ENCODE data around the gene FIG4.
"Not testable (repeated sequence)": the region's sequence is repeated elsewhere in the genome, so short reads cannot be mapped to it uniquely, and the experiment has no call there.

FIG4 gene

DNA sequence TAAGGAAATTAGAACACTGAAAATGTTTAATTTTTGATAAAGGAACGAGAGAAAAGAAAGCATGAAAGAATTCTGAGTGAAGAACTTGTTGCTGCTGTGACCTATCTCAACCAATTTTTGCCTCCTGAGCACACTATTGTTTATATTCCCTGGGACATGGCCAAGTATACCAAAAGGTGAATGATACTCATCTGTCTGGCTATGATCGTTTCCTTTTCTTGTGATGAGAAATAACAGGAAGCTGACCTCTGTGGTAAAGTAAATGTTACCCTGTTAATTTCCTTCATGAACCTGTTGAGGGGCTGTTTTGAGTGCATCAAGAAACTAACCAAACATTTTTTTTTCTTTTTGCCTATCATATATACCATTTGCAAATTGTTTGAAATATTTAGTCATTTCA, 69.1 kb downstream of the FIG4 start:
- DNase-seq (ENCODE audit: low read depth) = no peak

DNA sequence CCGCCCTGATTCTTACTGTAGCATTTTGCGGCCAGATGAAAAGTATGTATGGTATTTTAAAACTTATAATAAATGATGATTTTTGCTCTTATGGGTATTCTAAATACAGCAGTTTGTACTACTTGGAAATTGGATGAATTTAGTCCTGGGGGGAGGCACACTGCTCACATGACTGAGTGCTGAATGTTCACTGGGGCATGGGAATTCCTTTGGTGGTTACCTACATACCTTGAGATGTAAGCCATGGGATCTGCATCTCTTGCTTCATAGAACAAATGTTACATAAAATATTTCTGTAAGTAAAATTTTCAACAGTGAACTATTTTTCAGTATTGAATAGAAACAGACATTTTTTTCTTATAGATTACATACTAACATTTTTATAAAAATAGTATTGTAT, 71.1 kb downstream of the FIG4 start:
- DNase-seq (ENCODE audit: low read depth) = no peak

DNA sequence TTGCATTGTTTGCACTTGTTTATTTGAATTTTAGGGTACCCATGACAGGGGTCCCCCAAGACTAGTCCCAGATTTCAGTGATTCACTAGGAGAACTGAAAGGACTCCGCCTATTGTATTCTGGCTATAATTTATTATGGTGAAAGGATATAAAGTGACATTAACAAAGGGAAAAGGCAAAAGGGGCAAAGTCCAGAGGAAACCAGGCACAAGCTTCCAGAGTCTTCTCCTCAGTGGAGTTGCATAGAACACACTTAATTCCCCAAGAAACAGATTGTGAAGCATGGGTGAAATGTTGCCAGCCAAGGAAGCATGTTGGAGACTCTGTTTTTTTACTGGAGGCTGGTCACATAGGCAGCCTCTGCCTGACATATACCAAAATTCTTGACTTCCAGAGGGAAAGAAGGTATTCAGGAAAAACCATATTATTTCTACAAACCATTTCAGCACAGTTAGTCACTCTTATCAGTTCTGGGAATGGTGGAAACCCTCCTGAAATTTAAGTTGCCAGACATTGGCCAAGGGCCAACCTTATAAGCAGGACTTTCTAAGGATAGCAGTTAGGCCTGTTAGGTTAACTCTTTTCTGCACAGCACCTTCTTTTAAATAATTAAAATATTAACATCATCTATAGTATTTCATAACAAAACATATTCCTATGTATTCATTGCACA, 71.8 kb downstream of the FIG4 start:
- no peak for DNase-seq (ENCODE audit: low read depth)

DNA sequence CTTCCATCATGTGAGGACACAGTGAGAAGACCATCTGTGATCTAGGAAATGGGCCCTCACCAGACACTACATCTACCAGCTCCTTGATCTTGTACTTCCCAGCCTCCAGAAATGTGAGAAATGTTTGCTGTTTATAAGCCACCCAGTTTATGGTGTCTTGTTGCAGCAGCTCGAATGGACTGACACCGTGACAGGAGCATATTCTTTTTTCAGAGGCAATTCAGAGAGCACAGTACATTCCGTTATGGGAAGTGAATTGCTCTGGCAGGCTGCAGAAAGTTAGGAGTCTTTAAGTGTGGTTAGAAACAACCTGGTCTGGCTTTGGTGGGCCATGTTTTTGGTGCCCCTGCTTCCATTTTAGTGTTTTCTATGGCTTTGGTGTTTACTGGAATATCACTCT, 75.1 kb downstream of the FIG4 start:
- no peak for DNase-seq (ENCODE audit: low read depth)

DNA sequence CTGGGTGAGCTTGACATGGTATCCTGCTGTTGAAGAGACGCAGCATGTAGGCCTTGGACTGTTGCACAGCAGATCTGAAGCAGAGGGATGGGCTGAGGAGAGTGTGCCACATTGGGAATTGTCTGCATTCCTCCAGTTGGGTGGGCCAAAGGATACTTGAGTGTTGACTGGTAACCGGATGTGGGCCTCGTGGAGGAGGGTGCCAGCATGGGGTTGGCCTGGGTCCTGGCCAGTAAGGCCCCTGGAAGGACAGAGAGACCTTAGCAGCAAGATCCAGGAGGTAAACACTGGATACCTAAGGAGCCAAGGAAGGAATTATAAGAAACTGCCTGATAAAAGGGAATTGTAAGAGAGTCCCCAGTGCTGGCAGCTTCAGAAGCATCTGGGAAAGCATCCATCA, 76.9 kb downstream of the FIG4 start:
- no peak for DNase-seq (ENCODE audit: low read depth)

DNA sequence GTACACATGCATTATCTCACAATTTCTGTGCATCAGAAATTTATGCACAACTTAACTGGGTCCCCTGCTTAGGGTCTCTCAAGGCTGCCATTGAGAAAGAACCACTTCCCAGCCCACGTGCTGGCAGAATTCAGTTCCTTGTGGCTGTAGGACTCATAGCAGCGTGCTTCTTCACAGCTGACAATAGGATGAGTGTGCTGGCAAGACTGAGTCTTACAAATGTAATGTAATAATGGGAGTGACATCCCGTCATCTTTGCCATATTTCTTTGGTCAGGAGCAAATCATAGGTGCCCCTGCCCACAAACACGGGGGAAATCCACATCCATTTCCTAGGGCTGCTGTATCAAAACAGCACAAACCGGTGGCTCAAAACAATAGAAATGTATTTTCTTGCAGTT, 77.4 kb downstream of the FIG4 start:
- no peak for DNase-seq (ENCODE audit: low read depth)

DNA sequence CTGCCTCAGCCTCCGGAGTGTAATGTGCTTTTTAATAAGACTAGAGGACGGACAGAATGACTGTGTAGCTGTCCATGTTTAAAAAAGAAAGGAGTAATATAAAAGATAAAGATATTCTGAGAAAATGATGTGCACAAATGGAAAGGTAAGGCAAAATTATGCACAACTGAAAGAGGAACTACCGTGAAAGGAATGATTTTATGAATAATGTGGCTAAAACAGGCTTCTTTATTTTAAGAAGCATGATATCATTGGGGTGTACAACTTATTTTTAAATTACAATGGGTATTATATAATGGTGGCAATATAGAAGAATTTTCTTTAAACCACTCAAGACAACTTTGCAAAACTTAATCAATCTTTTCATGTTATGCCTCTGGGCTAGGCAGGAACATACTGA, 78.1 kb downstream of the FIG4 start:
- no peak for DNase-seq (ENCODE audit: low read depth)

DNA sequence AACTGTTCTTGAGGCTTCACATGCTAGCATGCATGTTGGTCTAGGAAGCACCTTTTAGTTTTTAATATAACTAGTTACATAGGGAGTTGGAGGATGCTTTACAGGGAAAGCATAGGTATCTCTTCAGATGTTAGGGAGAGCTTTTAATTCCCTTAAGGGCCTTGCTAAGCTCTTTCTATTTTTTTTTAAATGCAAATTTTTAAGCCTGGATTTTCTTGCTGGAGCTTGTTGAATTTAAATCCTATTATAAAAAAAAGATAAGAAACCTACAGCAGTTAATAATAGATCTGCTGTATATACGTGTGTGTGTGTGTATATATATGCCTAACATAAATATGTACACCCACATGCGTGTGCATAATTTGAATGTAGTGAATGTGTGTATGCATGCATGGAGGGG, 79.0 kb downstream of the FIG4 start:
- DNase-seq (ENCODE audit: low read depth) = no peak

DNA sequence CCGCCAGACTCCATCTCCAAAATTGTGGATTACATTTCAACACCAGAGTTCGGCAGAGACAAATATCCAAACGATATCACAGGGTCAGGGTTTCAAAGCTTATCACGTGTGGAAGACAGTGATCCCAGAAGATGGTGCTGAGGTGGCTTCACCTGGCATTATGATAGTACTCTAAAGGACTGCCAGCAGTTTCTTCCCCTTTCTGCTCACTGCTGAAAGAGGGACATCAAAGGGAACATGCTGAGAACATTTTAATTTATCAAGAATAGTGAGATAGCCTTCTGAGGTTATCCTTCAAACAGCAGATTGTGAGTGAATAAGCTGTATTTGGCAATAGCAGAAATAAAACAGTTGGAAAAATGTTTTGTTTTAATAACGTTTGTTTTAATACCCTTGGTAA, 79.7 kb downstream of the FIG4 start:
- DNase-seq (ENCODE audit: low read depth) = no peak

DNA sequence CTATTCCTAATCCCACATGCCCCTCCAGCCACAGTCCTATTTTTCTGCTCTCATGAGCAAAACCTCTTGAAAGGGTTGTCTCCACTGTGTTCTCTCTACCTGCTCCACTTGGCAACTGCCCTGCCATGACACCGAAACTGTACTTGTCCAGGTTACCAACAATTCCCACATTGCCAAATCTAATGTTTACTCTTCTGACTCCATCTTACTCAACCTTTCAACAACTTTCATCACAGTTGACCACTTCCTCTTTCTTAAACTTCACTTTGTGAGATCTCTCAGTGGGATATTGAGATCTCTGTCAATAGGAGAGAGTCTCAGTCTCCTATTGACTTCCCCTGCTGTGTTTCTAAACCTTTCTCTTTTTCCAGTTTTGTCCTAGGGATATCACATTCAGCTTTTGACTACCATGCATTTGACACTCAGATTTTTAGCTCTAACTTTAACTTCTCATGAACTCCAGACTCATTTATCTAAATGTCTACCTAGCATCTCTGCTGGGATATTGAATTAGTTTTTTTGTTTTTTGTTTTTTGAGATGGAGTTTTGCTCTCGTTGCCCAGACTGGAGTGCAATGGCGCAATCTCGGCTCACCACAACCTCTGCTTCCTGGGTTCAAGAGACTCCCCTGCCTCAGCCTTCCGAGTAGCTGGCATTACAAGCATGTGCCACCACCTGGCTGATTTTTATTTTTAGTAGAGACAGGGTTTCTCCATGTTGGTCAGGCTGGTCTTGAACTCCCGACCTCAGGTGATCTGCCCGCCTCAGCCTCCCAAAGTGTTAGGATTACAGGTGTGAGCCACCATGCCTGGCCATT, 81.1 kb downstream of the FIG4 start:
- DNase-seq (ENCODE audit: low read depth) = not testable (repeated sequence)

DNA sequence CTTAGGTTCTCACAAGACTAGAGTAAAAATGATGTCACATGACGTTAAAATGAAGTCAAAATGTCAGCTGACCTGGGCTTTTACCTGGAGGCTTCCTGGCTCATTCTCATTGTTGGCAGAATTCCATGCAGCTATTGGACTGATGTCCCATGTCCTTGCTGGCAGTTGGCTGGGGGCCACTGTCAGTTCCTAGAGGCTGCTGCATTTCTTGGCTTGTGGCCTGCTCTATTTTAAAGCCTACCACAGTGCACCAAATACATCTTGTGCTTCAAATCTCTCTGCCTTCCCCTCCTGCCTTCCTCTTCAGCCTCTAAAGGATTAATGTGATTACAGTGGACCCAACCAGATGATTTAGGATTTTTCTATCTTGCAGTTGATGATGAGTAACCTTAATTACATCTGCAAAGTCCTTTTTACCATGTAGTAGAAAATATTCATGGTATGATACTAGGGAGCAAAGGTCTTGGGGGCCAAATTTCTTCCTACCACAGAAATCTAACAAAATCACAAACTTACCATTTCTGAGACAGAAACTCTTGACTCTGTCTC, 81.9 kb downstream of the FIG4 start:
- no peak for DNase-seq (ENCODE audit: low read depth)

DNA sequence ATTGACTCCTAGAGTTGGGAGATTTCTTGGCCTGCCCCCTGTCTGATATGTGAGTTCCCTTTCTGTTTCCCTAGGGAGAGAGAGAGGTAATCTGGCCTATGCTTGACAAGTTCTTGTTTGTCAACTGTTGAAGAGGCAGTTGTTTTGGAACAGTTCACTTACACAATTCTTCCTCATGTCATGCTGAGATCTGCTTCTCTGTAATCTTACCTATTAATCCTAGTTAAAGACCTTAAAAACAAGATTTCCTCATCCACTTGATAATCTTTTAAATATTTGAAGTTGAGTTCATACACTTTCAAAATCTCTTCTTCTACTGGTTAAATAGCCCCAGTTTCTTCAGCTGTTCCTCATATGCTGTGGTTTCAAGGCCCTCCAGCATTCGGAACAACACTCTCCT, 89.9 kb downstream of the FIG4 start:
- DNase-seq (ENCODE audit: low read depth) = no peak

DNA sequence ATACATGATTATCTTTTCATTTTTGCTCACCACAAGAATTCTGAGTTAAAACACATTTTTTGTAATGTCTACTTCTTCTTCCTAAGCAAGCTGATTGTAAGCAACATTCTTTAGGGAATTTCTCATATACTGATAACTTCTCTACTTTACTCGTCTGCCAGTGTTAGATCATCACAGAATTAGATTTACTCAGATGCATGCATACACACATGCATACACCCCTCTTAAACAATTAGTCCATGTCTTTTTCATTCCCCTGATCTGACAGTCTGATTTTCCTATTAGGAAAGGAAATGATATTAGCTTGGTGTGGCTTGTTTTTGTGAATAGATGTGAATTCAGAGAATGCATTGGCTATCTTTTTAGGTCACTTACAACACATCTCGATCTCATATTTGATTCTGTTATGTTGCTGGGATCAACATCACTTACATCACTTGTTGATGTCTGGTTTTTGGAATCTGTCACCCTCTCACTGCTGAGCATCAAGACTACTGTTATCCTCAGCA, 91.4 kb downstream of the FIG4 start:
- DNase-seq (ENCODE audit: low read depth) = no peak

DNA sequence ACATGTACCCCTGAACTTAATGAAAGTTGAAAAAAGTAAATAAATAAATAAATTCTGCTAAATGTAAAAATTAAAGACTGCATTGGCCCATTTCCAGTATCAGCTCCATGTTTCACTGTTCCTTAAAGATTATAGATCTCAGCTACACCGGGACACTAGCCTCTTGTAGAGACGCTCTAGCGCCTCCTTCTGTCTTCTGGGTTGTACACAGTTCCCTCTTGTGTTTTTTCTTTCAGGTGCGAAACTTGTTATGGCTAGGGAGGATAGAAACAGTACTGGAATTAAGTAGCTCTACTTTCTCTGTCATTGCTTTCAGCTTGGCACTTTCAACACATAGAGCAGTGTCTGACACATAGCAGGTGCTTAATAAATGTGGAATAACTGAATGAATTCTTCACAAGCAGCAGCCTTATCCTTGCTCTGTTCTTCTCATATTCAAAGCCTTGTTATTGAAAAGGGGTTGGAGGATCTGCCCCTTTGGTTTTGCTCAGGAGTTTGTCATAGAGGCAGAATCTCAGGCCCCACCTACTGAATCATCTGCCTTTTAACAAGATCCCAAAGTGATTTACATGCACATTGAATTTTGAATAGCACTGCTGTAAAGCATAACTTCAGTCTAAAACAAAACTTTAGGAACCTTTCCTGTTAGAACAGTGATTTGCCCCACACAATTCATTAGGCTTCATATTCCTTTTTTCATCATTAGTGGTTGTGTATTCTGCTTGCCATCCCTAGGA, 92.3 kb downstream of the FIG4 start:
- DNase-seq (ENCODE audit: low read depth) = no peak

DNA sequence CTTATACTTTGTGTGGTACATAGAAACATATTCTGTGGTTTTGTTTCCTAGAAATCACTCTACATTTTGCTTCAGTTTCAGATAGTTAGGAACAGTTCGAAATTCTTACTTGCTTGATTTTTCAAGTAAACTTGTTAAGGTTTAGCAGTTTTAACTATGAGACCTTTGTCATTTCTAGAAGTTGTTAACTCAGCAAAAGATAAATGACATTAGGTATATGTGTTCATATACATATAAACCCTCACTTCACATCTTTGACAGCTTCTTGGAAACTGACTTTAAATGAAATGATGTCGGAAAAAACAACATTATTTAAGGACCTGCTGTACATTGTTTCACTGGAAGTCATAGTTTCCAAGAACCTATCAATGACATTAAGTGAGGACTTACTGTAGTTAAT, 96.2 kb downstream of the FIG4 start:
- no peak for DNase-seq (ENCODE audit: low read depth)

DNA sequence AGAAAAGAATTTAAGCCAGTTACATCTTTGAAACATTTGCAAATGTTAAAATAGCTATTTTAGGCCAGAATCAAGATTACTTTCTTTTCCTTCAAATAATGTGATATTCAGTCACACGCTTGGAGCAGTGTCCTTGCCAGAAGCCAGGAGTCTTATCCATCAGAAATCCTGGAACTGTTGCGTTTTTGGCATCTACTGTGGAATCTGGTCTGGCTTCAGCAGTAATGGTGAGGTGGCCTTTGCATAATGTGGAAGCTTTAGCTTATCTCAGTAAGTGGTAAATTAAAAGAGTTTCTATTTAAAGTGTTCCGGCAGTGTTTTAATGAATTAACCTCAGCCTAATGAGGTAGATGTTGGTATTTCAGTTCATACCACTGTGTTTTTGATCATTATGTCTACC, 97.6 kb downstream of the FIG4 start:
- no peak for DNase-seq (ENCODE audit: low read depth)

DNA sequence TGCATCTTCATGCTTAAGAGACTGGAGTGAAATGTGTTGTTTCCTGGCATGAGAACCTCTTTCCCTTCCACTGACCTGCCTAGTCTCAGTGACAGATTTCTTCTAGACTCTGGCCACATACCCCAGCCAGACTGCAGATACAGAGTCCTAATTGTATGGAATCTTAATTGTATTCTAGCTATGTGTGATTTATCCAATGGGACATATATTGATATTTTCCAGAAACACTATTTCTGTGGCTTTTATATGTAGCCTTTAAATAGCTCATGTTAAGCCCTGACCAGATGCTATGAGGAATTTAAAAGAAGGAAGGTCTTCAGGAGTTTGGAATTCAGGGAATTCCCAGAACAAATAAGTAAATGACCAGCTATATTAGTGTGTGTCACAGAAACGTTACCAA, 99.0 kb downstream of the FIG4 start:
- no peak for DNase-seq (ENCODE audit: low read depth)

DNA sequence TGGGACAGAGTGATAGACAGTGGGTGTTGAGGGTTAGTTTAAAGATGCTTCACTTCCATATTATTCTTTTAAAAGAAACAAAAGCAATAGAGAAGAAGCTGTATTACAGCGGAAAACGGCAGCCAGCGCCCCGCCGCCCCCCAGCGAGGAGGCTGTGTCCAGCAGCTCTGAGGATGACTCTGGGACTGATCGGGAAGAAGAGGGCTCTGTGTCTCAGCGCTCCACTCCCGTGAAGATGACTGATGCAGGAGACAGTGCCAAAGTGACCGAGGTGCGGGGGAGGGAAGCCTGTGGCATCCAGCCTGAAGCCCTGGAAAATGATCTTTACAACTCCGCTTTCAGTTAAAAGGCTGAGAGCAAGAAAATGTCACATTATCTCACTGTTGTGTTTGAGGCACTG, 100.2 kb downstream of the FIG4 start:
- DNase-seq (ENCODE audit: low read depth) = no peak

DNA sequence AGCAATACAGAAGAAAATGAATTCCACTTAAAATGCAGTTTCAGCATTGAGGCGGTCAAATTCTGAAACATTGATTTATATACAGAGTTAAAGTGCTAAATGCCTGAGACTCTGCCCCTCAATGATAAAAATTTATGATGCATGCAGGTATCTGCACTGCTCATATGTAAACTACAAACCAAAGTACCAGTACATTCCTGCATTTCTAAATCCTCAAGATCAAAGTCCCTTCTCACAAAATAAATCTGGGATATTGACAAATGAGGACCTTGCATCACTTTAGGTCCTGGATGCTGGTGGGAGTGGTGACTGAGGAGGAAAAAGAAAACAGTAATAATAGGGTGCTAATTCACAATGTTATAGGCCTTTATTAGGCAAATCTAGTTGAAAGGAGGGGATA, 101.9 kb downstream of the FIG4 start:
- no peak for DNase-seq (ENCODE audit: low read depth)

DNA sequence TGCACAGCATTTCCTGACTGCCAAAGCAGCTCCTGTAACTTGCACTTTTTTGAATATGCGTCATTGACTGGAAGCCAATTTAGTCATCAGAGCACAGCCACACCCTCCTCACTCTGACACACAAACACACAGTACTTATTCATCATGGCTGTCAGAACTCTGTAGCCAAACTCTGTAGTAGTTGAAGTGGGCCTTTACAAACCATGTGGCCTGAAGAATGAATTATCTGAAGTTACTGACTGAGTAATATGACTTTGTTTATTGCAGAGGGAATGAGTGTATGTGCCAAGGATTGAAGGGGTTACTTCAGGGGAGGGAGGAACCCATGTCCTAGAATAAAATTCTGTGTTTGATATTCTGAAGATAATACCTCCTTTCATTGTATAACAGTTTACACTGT, 102.7 kb downstream of the FIG4 start:
- no peak for DNase-seq (ENCODE audit: low read depth)

DNA sequence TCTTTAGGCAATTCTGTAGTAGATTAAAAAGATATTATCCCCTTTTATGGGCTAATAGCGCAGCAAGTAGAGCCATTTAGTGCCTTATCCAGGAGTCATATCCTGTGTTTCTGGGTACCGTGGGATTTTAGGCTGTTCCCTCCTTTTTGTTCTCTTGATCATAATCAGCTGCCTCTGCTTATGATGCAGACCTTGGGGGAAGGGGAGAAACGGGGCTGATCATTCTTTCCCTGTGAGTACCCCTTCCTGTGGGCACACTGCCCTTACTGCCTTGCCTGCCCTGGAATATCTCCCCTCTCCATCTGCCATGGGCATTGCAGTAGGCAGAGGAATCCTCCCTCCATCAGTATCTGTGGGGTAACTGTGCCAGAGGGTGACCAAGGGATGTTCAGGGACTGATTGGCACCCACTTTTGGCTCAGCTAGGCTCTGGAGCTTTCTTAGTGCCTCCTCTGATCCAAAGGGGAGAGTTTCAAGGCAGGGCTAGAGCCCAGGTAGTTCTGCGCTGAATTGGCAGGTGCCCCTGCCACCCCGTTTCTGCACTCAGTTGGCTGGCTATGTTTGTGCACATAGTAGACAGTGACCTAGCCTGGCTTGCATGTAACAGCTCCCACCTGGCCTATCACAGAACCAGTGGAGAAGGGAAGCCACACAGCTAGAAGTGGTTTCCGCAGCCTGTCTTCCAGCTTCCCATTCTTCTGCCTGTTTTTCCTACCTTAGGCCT, 103.3 kb downstream of the FIG4 start:
- DNase-seq (ENCODE audit: low read depth) = no peak

DNA sequence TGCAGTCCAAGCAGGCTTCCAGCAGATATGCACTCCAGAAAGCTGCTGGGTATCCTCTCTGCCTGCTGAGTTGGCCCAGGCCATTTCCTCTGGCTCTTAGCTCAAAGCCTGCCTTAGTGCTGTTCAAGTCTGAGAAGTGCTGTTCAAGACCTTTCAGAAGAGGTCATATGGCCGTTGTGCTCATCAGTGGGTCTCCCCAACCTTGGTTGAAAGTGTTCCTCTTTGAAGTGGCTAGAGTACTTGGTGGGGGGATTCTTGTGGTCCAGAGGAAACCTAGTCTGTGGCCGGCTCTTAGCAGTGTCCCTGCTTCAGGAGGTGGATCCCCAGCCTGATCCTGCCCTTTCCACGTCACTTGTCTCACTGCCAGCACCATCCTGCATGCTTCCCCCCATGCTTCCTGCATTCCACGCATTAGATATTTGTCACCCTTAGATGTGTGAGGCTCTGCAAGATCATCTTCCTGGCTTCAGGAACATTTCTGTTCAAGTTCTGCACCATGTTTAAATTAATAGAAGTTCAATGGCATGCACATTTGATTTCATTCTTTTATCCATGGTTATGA, 105.0 kb downstream of the FIG4 start:
- no peak for DNase-seq (ENCODE audit: low read depth)
